HG02798 (cell line): Measurements from ENCODE around the gene FGF21.
"Not testable (repeated sequence)": the region's sequence is repeated elsewhere in the genome, so short reads cannot be mapped to it uniquely, and the experiment has no call there.

Source experiments
- ATAC-seq: cut with Tn5 transposase; IDR thresholded peaks from one replicate; pipeline ENCODE4 v1.9.1; 2021; ENCODE audit warnings: mild to moderate bottlenecking; ENCODE audit not compliant: unreplicated experiment, poor library complexity

FGF21 gene

DNA sequence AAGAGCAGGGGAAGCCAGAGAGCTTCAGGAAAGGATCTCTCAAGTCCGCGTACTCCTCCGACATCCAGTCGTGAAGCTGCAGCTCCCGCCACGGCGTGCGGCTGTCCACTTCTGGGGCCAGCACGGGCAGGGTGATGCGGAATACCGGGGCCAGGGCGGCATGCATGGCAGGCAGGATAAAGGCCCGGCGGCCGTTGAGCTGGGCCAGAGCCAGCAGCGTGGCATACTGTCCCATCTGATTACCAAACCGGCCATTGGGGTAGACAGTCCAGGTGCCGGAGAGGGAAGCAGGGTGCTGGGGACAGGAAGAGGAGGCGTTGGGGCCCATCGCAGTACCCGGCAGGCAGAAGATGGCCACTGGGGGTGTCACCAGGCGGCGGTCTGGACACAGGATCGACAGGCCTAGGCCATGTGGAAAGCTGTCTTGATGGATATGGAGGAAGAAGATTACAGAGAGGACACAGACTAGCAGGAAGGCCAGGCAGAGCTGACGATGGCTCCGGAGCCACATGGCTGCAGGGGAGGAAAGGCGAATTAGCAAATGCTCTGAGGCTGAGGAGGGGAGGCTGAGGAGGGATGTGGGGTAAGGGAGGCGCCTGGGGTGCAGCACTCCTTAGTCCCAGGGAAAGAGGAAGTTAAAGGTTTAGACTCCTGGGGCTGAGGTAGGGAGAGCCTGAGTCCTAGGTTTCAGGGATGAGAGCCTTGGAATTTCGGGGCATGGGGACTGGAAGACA, 4.4 kb upstream of the FGF21 start:
- no peak for ATAC-seq

DNA sequence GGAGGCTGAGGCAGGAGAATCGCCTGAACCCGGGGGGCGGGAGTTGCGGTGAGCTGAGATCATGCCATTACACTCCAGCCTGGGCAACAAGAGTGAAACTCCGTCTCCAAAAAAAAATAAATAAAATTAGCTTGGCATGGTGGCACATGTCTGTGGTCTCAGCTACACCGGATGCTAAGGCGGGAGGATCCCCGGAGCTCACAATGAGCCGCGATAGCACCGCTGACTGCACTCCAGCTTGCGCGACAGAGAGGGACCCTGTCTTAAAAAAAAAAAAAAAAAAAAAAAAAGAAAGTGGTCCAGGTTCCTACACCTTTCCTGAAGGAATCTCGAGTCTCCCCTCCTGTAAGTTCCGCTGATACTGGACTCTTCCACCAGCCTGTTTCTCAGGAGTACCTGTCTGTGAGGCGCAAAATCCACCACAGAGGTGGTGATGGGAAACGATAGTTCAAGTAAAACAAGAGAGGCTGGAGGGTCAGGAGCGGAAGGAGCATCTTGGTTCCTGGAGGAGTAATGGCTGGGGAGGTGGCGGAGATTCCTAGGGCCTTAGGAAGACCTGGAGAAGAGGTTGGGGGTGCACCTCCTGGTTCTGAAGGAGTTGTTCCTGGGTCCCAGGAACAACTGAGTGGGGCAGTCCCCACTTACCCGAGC, 3.4 kb upstream of the FGF21 start:
- ATAC-seq, result no peak

- no peak for ATAC-seq
Measured at GRCh38 chr19:48752496-48753365, 2.6 kb upstream of the FGF21 start, which contains the start of gene FUT1. Gene FUT1 (minus strand): TSS chr19:48752641. CDS start chr19:48751281, 1,360 bp downstream.

GRCh38 chr19:48755787-48756186, 463 bp downstream of the FGF21 start:
- ATAC-seq, result no peak

DNA sequence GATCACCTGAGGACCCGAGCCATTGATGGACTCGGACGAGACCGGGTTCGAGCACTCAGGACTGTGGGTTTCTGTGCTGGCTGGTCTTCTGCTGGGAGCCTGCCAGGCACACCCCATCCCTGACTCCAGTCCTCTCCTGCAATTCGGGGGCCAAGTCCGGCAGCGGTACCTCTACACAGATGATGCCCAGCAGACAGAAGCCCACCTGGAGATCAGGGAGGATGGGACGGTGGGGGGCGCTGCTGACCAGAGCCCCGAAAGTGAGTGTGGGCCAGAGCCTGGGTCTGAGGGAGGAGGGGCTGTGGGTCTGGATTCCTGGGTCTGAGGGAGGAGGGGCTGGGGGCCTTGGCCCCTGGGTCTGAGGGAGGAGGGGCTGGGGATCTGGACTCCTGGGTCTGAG, 888 bp downstream of the FGF21 start:
- no peak for ATAC-seq

DNA sequence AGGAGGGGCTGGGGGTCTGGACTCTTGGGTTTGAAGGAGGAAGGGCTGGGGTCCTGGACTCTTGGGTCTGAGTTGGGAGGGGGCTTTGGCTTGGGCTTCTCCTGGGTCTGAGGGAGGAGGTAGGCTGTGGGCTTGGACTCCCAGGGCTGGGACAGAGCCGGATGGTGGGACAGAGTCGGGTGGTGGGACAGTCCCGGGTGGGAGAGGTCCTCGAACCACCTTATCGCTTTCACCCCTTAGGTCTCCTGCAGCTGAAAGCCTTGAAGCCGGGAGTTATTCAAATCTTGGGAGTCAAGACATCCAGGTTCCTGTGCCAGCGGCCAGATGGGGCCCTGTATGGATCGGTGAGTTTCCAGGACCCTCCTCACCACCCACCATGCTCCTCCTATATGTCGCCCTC, 1.4 kb downstream of the FGF21 start:
- ATAC-seq, result no peak

DNA sequence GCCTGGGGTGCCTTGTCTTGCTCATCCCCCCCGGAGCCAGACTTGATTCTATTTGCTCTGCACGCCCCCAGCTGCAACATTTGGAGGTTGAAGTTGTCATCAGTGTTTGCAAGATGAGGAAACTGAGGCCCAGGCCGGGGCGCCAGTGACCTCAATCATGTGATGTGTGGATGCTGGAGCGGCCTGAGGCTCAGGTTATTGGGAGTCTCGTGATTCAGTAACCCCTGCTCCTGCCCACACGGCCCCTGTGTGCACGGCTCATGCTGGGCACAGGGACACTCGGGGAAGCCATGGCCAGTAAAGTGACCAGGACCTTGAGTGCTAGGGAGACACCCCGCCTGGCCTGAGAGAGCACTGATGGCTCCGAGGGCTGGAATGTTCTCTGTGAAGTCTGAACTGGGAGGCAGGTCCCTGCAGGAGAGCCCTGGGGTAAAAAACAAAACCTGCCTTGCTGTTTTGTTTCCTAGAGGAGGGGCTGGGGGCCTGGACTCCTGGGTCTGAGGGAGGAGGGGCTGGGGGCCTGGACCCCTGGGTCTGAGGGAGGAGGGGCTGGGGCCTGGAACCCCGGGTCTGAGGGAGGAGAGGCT, 1.9 kb downstream of the FGF21 start:
- ATAC-seq, result no peak

DNA sequence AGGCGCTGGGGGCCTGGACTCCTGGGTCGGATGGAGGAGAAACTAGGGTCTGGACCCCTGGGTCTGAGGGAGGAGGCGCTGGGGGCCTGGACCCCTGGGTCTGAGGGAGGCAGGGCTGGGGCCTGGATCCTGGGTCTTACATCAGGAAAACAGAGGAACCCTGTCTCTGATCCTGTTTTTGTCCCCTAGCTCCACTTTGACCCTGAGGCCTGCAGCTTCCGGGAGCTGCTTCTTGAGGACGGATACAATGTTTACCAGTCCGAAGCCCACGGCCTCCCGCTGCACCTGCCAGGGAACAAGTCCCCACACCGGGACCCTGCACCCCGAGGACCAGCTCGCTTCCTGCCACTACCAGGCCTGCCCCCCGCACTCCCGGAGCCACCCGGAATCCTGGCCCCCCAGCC, 2.4 kb downstream of the FGF21 start:
- no peak for ATAC-seq

- ATAC-seq, result no peak
Measured at GRCh38 chr19:48760504-48761205, 5.3 kb downstream of the FGF21 start.

DNA sequence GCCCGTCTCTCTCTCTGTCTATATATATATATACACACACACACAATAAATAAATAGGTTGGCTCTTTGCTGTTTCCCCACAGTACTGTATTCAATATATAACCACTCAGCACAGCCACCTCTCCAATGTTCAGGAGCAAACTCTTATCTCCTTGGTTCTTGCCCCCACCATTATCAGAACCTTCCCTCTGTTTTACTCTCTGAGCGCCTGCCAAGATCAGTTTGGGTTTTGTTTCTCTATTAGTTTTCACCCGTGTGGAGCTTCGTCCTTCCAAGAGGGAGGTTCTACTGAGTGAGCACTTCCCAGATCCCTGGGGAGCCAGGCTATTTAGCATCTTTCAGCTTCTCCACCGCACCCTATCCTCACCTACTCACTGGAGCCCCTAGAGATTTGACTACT, 10.5 kb downstream of the FGF21 start:
- not testable (repeated sequence) for ATAC-seq

DNA sequence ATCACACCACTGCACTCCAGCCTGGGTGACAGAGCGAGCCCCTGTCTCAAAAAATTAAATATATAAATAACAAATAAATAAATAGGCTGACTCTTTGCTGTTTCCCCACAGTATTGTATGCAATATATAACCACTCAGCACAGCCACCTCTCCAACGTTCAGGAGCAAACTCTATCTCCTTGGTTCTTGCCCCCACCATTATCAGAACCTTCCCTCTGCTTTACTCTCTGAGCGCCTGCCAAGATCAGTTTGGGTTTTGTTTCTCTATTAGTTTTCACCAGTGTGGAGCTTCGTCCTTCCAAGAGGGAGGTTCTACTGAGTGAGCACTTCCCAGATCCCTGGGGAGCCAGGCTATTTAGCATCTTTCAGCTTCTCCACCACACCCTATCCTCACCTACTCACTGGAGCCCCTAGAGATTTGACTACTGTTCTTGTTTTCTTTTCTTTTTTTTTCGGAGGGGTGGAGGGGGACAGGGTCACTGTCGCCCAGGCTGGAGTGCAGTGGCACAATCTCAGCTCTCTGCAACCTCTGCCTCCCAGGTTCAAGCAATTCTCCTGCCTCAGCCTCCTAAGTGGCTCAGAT, 12.9 kb downstream of the FGF21 start:
- not testable (repeated sequence) for ATAC-seq

DNA sequence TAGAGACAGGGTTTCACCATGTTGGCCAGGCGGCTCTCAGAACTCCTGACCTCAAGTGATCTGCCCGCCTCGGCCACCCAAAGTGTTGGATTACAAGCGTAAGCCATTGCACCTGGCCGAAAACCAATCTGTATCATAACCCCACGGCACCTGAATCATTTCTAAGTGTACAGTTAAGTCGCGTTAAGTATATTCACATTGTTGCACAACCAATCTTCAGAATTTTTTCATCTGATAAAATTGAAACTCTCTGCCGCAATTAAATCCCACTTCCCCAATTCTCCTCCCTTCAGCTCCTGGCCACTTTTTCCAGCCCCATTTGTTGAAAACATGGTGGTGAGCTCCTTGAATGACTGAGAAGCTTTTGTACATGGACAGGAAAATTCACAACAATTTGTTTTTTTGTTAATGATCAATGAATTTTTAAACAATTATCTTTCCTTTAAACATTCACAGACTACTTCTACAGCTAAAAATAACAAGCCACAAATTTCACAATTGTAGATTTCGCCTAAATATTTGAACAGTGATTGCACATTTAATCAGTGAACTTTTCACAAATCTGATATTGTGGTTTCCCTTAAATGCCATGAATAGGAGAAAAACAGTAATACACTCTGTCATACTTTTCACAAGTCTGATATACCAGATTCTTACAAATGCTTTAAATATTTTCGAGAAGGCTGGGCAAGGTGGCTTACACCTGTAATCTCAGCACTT, 13.8 kb downstream of the FGF21 start:
- no peak for ATAC-seq

GRCh38 chr19:48770266-48770665, 14.9 kb downstream of the FGF21 start:
- ATAC-seq, result no peak

DNA sequence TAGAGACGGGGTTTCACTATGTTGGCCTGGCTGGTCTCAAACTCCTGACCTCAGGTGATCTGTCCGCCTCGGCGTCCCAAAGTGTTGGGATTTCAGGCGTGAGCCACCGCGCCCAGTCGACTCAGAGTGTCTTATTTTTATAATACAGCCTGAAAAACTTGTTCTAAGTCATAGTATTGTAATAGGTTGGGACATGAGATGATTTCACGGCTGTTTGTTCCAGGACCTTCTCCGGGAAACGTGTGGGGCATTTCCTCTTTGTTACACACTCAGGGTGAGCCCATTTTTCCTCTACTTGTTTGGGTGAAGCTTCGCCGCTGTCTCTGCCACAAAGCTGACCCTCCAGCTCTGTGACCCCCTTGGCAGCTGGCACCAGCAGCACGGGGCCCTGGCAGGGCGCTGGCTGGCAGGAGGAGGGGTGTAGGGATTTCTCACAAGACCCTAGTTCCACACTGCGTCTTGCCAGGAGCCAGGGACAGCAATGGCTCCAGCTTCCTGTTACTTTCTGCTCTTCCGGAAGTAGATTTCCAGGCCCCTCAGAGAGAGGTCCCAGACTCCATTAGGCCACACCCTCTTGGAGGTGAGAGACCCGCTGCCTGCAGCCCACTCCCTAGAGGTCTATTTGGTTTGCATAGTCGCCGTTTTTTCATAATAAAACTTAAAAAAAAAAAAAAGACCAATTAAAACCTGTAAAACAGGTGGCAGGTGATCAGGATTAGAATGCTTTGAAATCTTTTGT, 15.6 kb downstream of the FGF21 start:
- ATAC-seq, result no peak

DNA sequence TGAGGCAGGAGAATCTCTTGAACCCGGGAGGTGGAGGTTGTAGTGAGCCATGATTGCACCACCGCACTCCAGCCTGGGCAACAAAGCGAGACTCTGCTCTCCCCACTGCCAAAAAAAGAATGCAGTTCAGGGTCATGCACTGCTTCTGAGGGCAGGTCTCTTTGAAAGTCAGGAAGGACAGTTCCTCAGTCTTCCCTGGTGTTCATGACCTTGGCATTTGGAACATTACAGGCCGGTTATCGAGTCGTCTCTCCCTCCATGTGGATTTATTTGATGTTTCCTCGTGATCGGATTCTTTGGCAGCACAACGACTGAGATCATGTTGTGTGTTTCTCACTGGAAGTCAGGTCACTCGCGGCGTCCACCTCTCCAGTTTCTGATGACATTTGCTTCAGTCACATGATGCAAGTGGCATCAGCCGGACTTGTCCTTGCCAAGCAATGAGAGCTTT, 17.2 kb downstream of the FGF21 start:
- no peak for ATAC-seq

GRCh38 chr19:48777139-48777538, 21.8 kb downstream of the FGF21 start:
- ATAC-seq, result no peak

- no peak for ATAC-seq
Measured at GRCh38 chr19:48777720-48778119, 22.4 kb downstream of the FGF21 start.

DNA sequence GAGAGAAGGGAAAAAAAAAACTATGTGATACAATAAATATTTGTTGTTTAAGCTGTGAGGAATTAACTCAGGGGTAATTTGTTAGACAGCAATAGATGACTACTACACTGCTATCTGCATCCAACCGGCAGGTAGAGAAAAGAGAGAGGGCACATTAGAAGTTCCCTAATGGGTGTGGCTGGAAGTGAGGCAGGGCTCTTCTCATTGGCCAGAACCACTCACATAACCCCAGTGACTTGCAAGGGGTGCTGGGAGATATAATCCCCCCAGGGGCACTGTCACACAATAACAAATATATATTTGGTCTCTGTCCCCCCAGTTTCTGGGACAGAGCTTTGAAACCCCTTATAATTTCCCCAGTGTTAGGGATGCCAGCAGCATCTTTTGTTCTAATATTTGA, 24.3 kb downstream of the FGF21 start:
- no peak for ATAC-seq
